Measurements from ENCODE around the gene CCDC59.

GRCh38 chr12:82350161-82350560, 8.0 kb downstream of the CCDC59 start:
- TF ChIP-seq POLR2A (IDR thresholded peaks at IDR 0.05) (no peak), CTCF (IDR thresholded peaks at IDR 0.05) (no peak)
